Measurements from ENCODE around the gene ANXA8. TPM values are rescaled to one million over a fixed set of nuclear protein-coding genes. Genes with fewer than 3 reads are reported as not detected.

ANXA8 gene
- total RNA-seq, 1 experiment from 2014 or later, result 0.22 TPM

DNA sequence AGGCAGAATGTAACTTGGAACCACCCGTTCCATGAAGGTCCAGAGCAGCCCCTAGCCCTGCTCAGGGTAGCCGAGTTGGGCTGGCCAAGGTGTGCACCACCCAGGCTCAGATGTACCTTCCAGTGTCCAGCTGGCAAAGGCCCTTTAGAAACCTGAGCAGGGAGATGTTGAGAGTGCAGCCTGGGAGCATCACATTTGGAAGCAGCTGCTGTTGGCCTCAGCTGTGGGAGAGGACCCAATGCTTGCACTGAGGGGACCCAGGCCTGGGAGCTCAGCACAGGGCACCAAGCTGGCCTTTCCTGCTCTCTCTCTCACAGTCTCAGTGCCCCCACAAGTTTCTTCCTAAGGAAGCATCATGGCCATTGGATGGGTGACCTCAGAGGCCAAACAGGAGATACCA lies 33.5 kb downstream of the ANXA8 start:
- no peak overlapping the region for H3K4me2 ChIP-seq (ENCODE audit: insufficient read depth, insufficient read length, low read length)
- no peak overlapping the region for H3K56ac ChIP-seq (ENCODE audit: insufficient read length, low read depth, low read length)
- H2BK5ac ChIP-seq (ENCODE audit: insufficient read length, low read length), result no peak overlapping the region
- no peak overlapping the region for H3K27ac ChIP-seq (ENCODE audit: insufficient read length, low read depth, low read length)
- H2AFZ ChIP-seq (ENCODE audit: low read length), result no peak overlapping the region
- DNase-seq, result no peak
- WGBS (ENCODE audit: extremely low coverage, insufficient read length, low lambda C conversion rate), result no CpG with 5 or more reads among the region's 2 CpGs
- H2BK15ac ChIP-seq (ENCODE audit: low read depth, low read length), result no peak overlapping the region
- H3K14ac ChIP-seq (ENCODE audit: insufficient read depth, low read length), result no peak overlapping the region
- H3K4ac ChIP-seq (ENCODE audit: low read depth, low read length), result no peak overlapping the region
- no peak overlapping the region for H3K9ac ChIP-seq (ENCODE audit: extremely low read depth, insufficient read length, low read length)
- no peak overlapping the region for H3T11ph ChIP-seq (ENCODE audit: low read length)
- no peaks in the 10 kb centered on the region for H3K79me2 ChIP-seq (ENCODE audit: insufficient read depth, low read length)
- H3K27me3 ChIP-seq (ENCODE audit: insufficient read depth, low read length), result no peaks in the 10 kb centered on the region
- Mint-ChIP-seq H3K4me1 (peaks cover 8 to 15% of the 10 kb centered on the region in 2 experiments), H3K27ac (no peak overlapping the region), H3K4me3 (no peak overlapping the region), H3K9me3 (peaks cover 6 to 9% of the 10 kb centered on the region in 2 experiments; a peak in 4 of 5 replicates), H3K36me3 (ENCODE audit: insufficient read depth in 1 of 3, low read depth in 3 of 3) (no peaks in the 10 kb centered on the region; a peak in 2 of 7 replicates), H3K27me3 (ENCODE audit: low read depth) (peaks cover 3% of the 10 kb centered on the region)
- H2AK5ac ChIP-seq (ENCODE audit: insufficient read length, low read length), result no peak overlapping the region
- H3K18ac ChIP-seq (ENCODE audit: insufficient read length, low read depth, low read length), result no peak overlapping the region
- no peak overlapping the region for H4K91ac ChIP-seq (ENCODE audit: insufficient read length, low read depth, low read length)
- no peak overlapping the region for H2BK20ac ChIP-seq (ENCODE audit: low read depth, low read length, poor library complexity, severe bottlenecking)
- no peaks in the 10 kb centered on the region for H3K4me1 ChIP-seq (ENCODE audit: insufficient read depth, low read length)
- no peaks in the 10 kb centered on the region for H3K79me1 ChIP-seq (ENCODE audit: insufficient read depth, low read depth, low read length, poor library complexity, severe bottlenecking)
- TF ChIP-seq CTCF (conservative IDR thresholded peaks at IDR 0.05), result no peak
- H2BK120ac ChIP-seq (ENCODE audit: low read depth, low read length, poor library complexity, severe bottlenecking), result no peak overlapping the region
- no peak overlapping the region for H4K5ac ChIP-seq (ENCODE audit: insufficient read length, low read depth, low read length)
- H3K9me3 ChIP-seq (ENCODE audit: control insufficient read depth, low read depth, low read length), result no peaks in the 10 kb centered on the region
- H3K23ac ChIP-seq (ENCODE audit: insufficient read length, low read depth, low read length), result no peak overlapping the region
- H4K8ac ChIP-seq (replicated peaks; ENCODE audit: insufficient read length, low read depth, low read length), result no peak overlapping the region
- no peaks in the 10 kb centered on the region for H3K23me2 ChIP-seq (ENCODE audit: insufficient read length, low read depth, low read length, poor library complexity, severe bottlenecking)
- no peak overlapping the region for H2BK12ac ChIP-seq (ENCODE audit: insufficient read length, low read depth, low read length)
- no peaks in the 10 kb centered on the region for H4K20me1 ChIP-seq (ENCODE audit: control insufficient read depth, insufficient read depth, insufficient read length)
